Measurements from ENCODE around the gene GJA4.

The GJA4 gene

GRCh38 chr1:34842952-34843371 lies 50.2 kb downstream of the GJA4 start:
- H3K79me2 ChIP-seq (ENCODE audit: insufficient read depth, low read length): no peaks in the 10 kb centered on the region
- H3K4me1 ChIP-seq (ENCODE audit: insufficient read depth, low read length, severe bottlenecking): no peaks in the 10 kb centered on the region
- H3K4me3 ChIP-seq (ENCODE audit: low read depth, low read length, poor library complexity, severe bottlenecking): no peak overlapping the region
- no peak for TF ChIP-seq CTCF (IDR thresholded peaks at IDR 0.05; ENCODE audit: low read length)
- no peak for TF ChIP-seq EZH2 (IDR thresholded peaks at IDR 0.05; ENCODE audit: borderline replicate concordance, low read length)
- H3K4me2 ChIP-seq (ENCODE audit: low read length): no peak overlapping the region
- H3K9me2 ChIP-seq (ENCODE audit: low read depth, low read length): no peaks in the 10 kb centered on the region
- no peak overlapping the region for H3K9ac ChIP-seq (ENCODE audit: low read length)
- no peaks in the 10 kb centered on the region for H3F3A ChIP-seq (ENCODE audit: insufficient read depth, low read length)
- no peaks in the 10 kb centered on the region for H3K9me3 ChIP-seq (ENCODE audit: low read length)
- H3K27ac ChIP-seq (ENCODE audit: low read depth, low read length, poor library complexity, severe bottlenecking): no peak overlapping the region
- no peaks in the 10 kb centered on the region for H3K27me3 ChIP-seq (ENCODE audit: insufficient read depth, low read length)
- no peaks in the 10 kb centered on the region for H4K20me1 ChIP-seq (ENCODE audit: insufficient read depth, low read length)
- no peaks in the 10 kb centered on the region for H3K36me3 ChIP-seq (ENCODE audit: insufficient read depth, low read length)
- no peak overlapping the region for H2AFZ ChIP-seq (ENCODE audit: low read length)

- Histone ChIP-seq H3K79me2 (ENCODE audit: insufficient read depth, low read length) (no peaks in the 10 kb centered on the region), H3F3A (ENCODE audit: insufficient read depth, low read length) (no peaks in the 10 kb centered on the region), H4K20me1 (ENCODE audit: insufficient read depth, low read length) (no peaks in the 10 kb centered on the region), H3K9me2 (ENCODE audit: low read depth, low read length) (no peaks in the 10 kb centered on the region), H3K4me1 (ENCODE audit: insufficient read depth, low read length, severe bottlenecking) (no peaks in the 10 kb centered on the region), H3K4me3 (ENCODE audit: low read depth, low read length, poor library complexity, severe bottlenecking) (no peak overlapping the region), H3K27ac (ENCODE audit: low read depth, low read length, poor library complexity, severe bottlenecking) (no peak overlapping the region), H3K9me3 (ENCODE audit: low read length) (no peaks in the 10 kb centered on the region), H3K36me3 (ENCODE audit: insufficient read depth, low read length) (no peaks in the 10 kb centered on the region), H3K4me2 (ENCODE audit: low read length) (no peak overlapping the region), H3K9ac (ENCODE audit: low read length) (no peak overlapping the region), H2AFZ (ENCODE audit: low read length) (no peak overlapping the region), H3K27me3 (ENCODE audit: insufficient read depth, low read length) (no peaks in the 10 kb centered on the region)
- TF ChIP-seq EZH2 (IDR thresholded peaks at IDR 0.05; ENCODE audit: borderline replicate concordance, low read length) (no peak), CTCF (IDR thresholded peaks at IDR 0.05; ENCODE audit: low read length) (no peak)
These were observed 50.8 kb downstream of the GJA4 start for GRCh38 chr1:34843392-34844251.

- H3K27me3 ChIP-seq (ENCODE audit: insufficient read depth, low read length): no peaks in the 10 kb centered on the region
- no peaks in the 10 kb centered on the region for H4K20me1 ChIP-seq (ENCODE audit: insufficient read depth, low read length)
- H3K27ac ChIP-seq (ENCODE audit: low read depth, low read length, poor library complexity, severe bottlenecking): no peak overlapping the region
- no peaks in the 10 kb centered on the region for H3K36me3 ChIP-seq (ENCODE audit: insufficient read depth, low read length)
- no peaks in the 10 kb centered on the region for H3K9me2 ChIP-seq (ENCODE audit: low read depth, low read length)
- H3K4me3 ChIP-seq (ENCODE audit: low read depth, low read length, poor library complexity, severe bottlenecking): no peak overlapping the region
- TF ChIP-seq EZH2 (IDR thresholded peaks at IDR 0.05; ENCODE audit: borderline replicate concordance, low read length) (no peak), CTCF (IDR thresholded peaks at IDR 0.05; ENCODE audit: low read length) (no peak)
- no peak overlapping the region for H2AFZ ChIP-seq (ENCODE audit: low read length)
- no peaks in the 10 kb centered on the region for H3K9me3 ChIP-seq (ENCODE audit: low read length)
- no peak overlapping the region for H3K9ac ChIP-seq (ENCODE audit: low read length)
- no peaks in the 10 kb centered on the region for H3K79me2 ChIP-seq (ENCODE audit: insufficient read depth, low read length)
- H3K4me1 ChIP-seq (ENCODE audit: insufficient read depth, low read length, severe bottlenecking): no peaks in the 10 kb centered on the region
- no peak overlapping the region for H3K4me2 ChIP-seq (ENCODE audit: low read length)
- H3F3A ChIP-seq (ENCODE audit: insufficient read depth, low read length): no peaks in the 10 kb centered on the region
These were observed 51.4 kb downstream of the GJA4 start for GRCh38 chr1:34844252-34844634.
